Fibroblast of skin of abdomen (primary cell): ENCODE data around the gene TMEM138.
"Not testable (repeated sequence)": the region's sequence is repeated elsewhere in the genome, so short reads cannot be mapped to it uniquely, and the experiment has no call there.

Experiments
- DNase-seq: peaks from one replicate; pipeline ENCODE4 v3.0.0-alpha.2; 2013

Gene TMEM138

DNA sequence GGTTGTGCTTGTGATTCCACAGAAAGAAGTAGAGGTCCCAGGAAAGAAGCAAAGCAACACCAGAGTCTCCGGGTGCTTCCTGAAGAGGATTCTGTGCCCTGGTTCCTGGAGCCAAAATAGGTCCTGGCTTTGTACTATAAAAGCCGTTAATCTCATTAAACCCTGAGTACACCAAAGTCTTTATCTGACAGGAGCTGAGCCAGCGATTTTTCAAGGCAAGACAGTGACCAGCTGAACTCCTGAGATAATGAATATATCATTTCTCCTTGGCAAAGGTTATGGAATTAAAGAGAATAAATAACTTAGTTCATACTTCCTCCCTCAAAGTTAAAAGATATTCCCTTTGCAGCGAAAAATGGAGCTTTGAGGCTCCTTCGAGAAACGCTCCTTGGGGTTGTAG lies 5.2 kb downstream of the TMEM138 start:
- no peak for DNase-seq

DNA sequence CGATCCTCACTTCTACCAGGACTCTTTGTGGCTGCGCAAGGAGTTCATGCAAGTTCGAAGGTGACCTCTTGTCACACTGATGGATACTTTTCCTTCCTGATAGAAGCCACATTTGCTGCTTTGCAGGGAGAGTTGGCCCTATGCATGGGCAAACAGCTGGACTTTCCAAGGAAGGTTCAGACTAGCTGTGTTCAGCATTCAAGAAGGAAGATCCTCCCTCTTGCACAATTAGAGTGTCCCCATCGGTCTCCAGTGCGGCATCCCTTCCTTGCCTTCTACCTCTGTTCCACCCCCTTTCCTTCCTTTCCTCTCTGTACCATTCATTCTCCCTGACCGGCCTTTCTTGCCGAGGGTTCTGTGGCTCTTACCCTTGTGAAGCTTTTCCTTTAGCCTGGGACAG lies 6.5 kb downstream of the TMEM138 start:
- no peak for DNase-seq

DNA sequence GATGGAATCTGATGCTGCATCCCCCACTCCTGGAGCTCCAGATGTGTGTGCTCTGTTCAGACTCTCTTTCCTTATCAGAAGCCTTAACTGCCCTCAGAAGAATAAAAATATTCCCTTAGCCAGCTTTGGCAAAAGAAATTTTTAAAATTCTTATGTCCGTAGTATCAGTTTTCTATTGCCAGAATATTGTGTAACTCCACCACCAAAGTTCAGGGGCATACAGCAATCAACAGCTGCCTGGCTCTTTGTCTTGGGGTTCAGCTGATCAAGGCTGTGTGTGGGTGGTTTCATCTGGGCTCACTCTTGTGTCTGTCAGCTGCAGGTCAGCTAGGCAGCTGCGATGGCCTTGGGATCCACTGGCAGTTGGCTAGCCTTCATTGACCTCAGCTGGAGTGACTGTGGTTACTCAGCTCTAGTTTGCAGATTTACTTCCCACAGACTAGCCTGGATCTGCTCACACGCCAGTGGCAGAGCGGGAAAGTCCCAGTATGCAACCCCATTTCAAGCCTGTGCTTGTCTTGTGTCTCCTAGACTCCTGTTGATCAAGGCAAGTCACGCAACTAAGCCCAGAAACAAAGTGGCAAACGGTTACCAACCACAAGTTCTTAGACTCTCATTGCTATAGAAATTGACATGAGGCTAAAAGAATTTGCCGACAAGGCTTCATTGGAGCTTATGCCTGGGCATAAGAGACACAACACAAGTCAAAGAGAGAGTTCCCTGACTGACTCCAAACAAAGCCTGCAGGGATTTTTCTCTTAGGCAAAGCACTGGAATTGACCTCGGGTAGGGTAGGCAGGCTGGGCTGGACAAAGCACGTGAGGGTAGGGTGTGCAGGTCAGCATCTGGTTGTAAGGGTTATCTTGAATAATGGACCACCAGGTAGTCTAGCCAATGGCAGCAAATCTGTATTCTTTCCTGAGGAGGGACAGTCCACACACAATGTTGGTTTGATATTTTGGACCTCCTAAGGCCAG lies 7.5 kb downstream of the TMEM138 start:
- peak; percentile 34 for DNase-seq

DNA sequence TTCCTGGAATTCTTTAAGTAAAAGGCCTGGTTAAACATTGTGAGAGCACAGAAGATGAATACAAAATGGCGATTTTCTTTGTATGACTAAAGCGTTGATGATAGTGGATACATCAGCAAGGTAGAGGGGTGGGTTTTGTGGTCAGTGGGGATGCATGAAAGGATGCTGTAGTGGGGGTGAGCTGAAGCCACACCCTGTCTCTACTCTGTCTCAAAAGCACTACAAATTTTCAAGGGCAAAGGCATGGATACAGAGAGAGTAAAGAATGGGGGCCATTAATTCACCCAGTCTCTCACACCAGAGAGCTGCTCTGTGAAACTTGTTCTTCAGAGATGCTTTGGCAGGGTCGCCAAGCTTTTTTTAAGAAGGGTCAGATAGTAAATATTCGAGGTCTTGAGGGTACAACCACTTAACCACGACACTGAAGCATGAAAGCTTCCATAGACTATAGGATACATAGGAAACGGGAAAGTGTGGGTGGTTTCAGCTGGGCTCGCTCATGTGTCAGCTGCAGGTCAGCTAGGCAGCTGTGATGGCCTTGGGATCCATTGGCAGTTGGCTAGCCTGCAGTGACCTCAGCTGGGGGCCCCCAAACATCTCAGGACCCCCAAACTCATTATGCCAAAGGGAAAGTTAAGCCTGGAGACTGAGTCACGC lies 8.3 kb downstream of the TMEM138 start:
- no peak for DNase-seq

DNA sequence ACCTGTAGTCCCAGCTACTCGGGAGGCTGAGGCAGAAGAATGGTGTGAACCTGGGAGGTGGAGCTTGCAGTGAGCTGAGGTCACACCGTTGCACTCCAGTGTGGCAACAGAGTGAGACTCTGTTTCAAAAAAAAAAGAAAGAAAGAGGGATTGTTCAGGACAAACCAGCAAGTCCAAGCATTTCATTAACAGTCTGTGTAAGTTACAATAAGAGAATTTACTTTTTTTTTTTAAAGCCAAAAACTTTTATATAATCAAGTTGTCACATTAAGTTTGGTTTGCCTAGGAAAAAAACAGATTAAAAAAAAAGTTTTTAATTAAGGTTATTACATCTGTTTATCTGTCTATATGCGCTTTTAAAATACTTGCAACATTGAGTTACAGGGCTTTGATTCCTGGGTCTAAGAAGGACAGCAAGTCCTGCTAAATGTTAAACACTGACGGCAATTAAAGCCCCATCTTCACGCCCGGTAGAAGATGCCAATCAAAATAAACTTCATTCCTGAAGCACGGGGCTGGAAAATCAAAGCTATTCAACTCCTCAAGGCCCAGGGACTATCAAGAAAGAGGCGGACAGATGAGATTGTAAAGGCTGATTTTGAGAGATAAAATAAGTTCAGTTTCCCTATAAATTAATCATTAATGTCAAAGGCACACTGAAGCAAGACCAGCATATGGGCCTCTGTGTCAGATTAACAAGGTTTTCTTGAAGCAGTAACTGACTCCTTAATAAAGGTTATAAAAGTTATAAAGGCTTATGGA lies 10.7 kb downstream of the TMEM138 start:
- DNase-seq = no peak

DNA sequence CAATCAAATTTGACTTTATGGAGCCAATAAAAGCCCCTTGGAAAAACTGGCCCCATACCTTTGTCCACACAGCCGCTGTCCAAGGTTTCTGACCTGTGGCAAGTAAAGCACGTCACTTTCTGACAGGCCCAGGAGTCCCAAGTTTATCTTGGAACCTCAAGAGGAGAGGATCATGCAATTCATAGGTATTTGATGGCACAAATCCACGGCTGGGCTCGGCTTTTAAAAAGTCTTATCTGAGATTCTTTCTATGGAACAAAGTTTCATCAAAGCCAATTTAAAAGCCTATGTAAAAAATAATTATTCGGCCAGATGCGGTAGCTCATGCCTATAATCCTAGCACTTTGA lies 13.6 kb downstream of the TMEM138 start:
- no peak for DNase-seq

DNA sequence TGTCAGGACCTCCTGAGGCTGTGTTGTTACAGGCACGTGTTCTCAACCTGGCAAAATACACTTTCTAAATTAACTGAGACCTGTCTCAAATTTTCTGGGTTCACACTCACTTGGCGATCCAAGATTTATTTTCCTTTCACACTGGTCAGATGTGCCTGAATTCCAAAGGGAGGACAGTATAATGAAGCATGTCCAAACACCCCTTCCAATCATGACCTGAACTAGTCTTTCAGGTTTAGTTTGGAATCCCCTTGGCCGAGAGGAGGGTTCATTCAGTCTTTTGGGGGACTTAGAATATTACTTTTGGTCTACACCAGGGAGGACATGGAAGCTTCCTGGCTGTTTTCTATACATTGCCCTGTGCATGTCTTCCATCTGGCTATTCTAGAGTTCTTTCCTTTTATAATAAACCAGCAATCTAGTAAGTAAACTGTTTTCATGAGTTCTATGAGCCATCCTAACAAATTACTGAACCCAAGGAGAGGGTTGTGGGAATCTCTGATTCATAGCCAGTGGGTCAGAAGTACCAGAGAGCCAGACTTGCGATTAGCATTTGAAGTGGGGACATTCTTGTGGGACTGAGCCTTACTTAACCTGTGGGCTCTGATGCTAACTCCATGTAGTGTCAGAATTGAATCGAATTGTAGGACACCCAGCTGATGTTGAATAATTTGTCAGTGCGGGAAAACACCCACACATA lies 15.4 kb downstream of the TMEM138 start:
- DNase-seq = no peak

DNA sequence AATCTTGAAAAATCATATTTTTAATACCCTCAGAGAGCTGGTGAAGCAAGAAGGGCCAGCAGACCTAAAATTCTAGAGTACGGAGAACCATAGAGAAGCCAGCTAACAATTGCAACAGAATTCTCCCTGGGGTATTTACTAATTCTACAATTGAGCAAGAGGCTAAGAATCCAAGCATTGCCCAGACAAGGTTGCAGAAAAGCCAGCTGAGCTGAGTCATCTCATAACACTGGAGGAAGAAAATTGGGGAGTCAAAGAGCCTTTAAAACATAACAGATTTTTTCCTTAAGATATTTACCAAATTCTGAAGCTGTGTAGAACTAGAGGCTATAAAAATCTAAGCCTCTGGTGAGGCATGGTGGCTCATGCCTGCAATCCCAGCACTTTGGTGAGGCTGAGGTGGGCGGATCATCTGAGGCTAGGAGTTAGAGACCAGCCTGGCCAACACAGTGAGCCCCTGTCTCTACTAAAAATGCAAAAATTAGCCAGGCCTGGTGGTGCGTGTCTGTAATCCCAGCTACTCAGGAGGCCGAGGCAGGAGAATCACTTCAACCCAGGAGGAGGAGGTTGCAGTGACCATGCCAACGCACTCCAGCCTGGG lies 16.6 kb downstream of the TMEM138 start:
- peak; percentile 97 for DNase-seq

GRCh38 chr11:61380884-61381283 lies 18.7 kb downstream of the TMEM138 start:
- no peak for DNase-seq

GRCh38 chr11:61383859-61384258 lies 21.7 kb downstream of the TMEM138 start:
- DNase-seq = not testable (repeated sequence)

DNA sequence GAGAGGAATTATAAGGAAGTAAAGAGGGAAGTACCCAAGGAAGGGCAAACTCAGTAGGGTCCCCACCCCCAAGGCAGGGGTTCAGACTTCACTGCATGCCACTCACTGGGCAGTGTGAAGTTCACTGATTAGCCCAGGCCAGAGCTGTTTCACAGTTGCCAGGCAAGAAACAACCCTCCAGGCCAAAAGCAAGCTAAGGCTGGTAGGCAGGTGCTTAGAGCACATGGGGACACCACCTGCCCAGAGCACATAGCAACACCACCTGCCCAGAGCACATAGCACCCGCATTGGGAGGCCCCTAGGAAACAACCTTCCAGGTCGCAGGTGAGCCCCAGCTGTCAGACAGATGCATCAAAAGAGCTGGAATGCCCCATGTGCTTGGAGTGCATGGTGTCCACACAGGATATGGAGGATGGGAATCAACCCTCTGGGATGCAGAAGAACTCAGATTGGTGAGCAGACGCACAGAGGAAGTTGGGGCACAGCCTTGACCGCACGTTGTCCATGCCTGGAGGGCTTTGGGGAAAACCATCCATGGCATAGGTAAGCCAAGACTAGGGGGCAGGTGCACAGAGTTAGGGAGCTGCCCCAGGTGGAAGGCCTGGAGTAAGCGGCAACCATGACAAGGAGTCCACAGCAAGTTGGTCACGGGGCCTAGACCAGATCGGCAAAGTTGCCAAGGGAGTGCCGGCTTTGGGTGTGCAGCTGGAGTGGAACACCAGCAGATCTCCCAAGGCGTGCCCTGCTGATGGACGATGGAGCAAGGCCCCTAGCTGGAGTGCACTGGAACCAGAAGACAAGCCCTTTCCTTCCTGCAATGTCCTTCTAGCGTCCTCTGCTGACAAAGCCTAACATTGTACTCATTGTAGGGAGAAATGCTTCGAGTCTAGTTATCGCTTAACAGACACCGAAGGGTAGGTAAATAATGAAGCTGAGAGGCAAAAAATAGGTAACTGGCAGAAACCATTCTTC lies 22.4 kb downstream of the TMEM138 start:
- no peak for DNase-seq

DNA sequence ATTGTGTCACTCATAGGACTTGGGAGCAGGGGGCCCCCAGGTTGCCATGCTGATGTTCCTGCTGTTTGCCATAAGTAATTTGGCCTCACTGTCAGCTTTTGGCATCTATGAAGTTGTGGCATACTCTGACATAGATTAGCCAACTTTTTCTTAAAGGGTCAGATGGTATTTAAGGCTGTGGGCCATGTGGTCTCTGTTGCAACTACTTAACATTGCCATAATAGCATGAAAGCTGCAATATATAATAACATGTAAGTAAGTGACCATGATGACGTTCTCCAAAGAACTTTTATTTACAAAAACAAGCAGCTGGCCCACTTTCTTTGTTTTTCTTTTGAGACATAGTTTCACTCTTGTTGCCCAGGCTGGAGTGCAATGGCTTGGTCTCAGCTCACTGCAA lies 28.0 kb downstream of the TMEM138 start:
- no peak for DNase-seq

- DNase-seq = peak; percentile 19
Measured at GRCh38 chr11:61392981-61393595, 30.9 kb downstream of the TMEM138 start.

GRCh38 chr11:61401173-61401572 lies 39.0 kb downstream of the TMEM138 start:
- no peak for DNase-seq

GRCh38 chr11:61401573-61401972 lies 39.4 kb downstream of the TMEM138 start:
- no peak for DNase-seq

DNA sequence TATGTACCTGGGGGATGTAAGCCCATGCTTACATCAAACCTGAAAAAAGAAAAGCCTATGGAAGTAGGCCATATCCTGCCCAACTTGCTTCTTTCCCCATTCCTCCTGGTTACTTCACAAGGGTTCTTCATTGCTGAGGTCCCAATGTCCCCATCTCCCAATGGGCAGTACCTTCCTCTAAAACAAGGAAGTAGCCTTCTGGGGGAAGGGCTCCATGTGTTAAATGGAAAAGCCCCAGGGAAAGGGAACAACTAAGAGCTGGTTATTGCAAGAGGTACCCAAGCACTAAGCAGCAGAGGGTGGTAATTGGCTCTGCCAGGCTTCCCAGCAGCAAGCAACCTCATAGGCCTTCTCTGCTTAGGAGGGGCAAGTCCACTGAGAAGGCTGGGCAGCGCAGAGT lies 41.5 kb downstream of the TMEM138 start:
- DNase-seq = no peak

DNA sequence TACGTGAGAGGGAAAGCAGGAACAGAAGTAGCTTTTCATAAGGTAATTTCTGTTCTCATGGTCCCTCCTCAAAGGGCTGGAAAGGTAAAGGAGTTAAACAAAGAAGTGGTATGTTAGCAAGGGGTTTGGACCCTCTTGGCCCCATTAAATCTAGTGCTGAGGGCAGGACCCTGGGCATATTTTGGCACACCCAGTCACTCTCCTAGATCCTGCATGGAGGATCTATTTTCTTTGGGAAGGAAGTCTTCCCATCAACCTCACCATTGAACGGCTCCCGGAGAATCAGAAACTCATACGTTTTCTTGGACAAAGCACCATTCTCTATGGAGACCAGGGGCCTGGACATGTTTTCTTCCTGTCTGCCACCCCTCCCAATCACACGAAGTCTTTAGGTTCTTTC lies 41.9 kb downstream of the TMEM138 start:
- no peak for DNase-seq

DNA sequence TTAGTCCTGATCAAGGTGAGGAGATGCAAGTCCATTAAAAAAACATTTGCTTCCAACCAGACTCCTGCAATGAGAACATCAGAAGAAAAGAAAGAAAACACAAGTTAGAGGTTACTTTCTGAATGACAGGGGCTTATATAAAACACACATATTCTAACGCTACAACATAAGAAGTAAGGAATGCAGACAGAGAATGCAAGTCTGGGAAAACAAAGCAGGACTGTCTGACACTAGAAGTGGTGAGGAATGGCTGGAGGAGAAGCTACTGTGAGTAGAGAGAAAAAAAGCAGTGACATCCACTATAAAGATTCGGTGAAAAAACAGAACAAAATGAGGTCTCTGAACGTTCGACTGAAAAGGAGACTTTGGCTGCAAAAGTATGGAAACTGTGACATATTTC lies 42.5 kb downstream of the TMEM138 start:
- no peak for DNase-seq

- DNase-seq = no peak
Measured at GRCh38 chr11:61406067-61406466, 43.9 kb downstream of the TMEM138 start.

- DNase-seq = no peak
Measured at GRCh38 chr11:61406991-61407728, 45.0 kb downstream of the TMEM138 start.
